IMR-90 (cell line): ENCODE measurements around the gene RAD51B. TPM values are rescaled to one million over a fixed set of nuclear protein-coding genes. Genes with fewer than 3 reads are reported as not detected.
A peak's percentile ranks its signal among the peaks of the same experiment; 100 is the strongest.

ENCODE experiments used
- ATAC-seq: fragments of 200-7000 bp; cut with Tn5 transposase; 2 replicates; pipeline ENCODE4 v1.9.1; 2020; ENCODE audit warnings: low read depth, mild to moderate bottlenecking, moderate library complexity
- BruUV-seq: library from RNA; stranded (reverse); fragments of 400-500 nt; replicated peaks from 2 replicates; lab custom pipeline; 2021; lab: Mats Ljungman, UMichigan
- CTCF ChIA-PET: fragments of 300-600 bp; formaldehyde crosslinking; extraction: SDS; loops from one replicate; lab custom pipeline; 2021; ENCODE audit warnings: antibody characterized with exemption; lab: Yijun Ruan, JAX
- POLR2A ChIA-PET: fragments of 300-600 bp; sonication (Branson Sonifier 250); formaldehyde crosslinking; loops from one replicate; lab custom pipeline; 2022; ENCODE audit warnings: antibody characterized with exemption; ENCODE audit not compliant: unreplicated experiment; lab: Charles Lee
- DNase-seq: peaks from one replicate; pipeline ENCODE4 v3.0.0; 2013
- H2AFZ ChIP-seq: replicated peaks from 2 replicates; pipeline ENCODE3; 2013; ENCODE audit warnings: low read length, mild to moderate bottlenecking; ENCODE audit not compliant: poor library complexity
- H2AK5ac ChIP-seq: 2 replicates; pipeline ENCODE4 v1.6.1; 2013; ENCODE audit warnings: low read depth, low read length, inconsistent platforms
- H2AK9ac ChIP-seq: replicated peaks from 2 replicates; pipeline ENCODE3; 2013; ENCODE audit warnings: mild to moderate bottlenecking, low read depth, low read length, moderate library complexity; ENCODE audit not compliant: poor library complexity
- H2BK120ac ChIP-seq: 2 replicates; pipeline ENCODE4 v1.6.1; 2013; ENCODE audit warnings: low read depth, low read length, inconsistent platforms
- H2BK15ac ChIP-seq: 3 replicates; pipeline ENCODE4 v1.6.1; 2013; ENCODE audit warnings: low read depth, low read length, inconsistent platforms
- H2BK20ac ChIP-seq: 2 replicates; pipeline ENCODE4 v1.6.1; 2013; ENCODE audit warnings: low read depth, mild to moderate bottlenecking, inconsistent platforms, low read length, moderate library complexity
- H2BK5ac ChIP-seq: 2 replicates; pipeline ENCODE4 v1.6.1; 2013; ENCODE audit warnings: mild to moderate bottlenecking, low read depth, low read length, inconsistent platforms; ENCODE audit not compliant: poor library complexity, severe bottlenecking
- H3K14ac ChIP-seq: replicated peaks from 2 replicates; pipeline ENCODE4 v1.6.1; 2013; ENCODE audit warnings: low read depth, low read length, inconsistent platforms
- H3K18ac ChIP-seq: 2 replicates; pipeline ENCODE4 v1.6.1; 2013; ENCODE audit warnings: low read depth, low read length, control low read depth
- H3K23ac ChIP-seq: 2 replicates; pipeline ENCODE4 v1.6.1; 2013; ENCODE audit warnings: low read depth, low read length, inconsistent platforms
- H3K27ac ChIP-seq: 2 replicates; pipeline ENCODE4 v1.5.1; 2013; ENCODE audit warnings: mild to moderate bottlenecking, control low read depth, low read length; ENCODE audit not compliant: insufficient read depth
- H3K27me3 ChIP-seq: 2 replicates; pipeline ENCODE4 v1.6.1; 2013; ENCODE audit warnings: low read length; ENCODE audit not compliant: control insufficient read depth, insufficient read depth
- H3K36me3 ChIP-seq: 2 replicates; pipeline ENCODE4 v1.6.1; 2013; ENCODE audit warnings: low read length, mixed read lengths; ENCODE audit not compliant: control insufficient read depth, insufficient read depth
- H3K4ac ChIP-seq: 2 replicates; pipeline ENCODE4 v1.6.1; 2013; ENCODE audit warnings: low read depth, low read length, inconsistent platforms
- H3K4me1 ChIP-seq: 2 replicates; pipeline ENCODE4 v1.6.1; 2013; ENCODE audit warnings: low read length, mixed read lengths; ENCODE audit not compliant: control insufficient read depth, insufficient read depth
- H3K4me2 ChIP-seq: 2 replicates; pipeline ENCODE4 v1.6.1; 2013; ENCODE audit warnings: low read depth, mild to moderate bottlenecking, control low read depth, low read length, moderate library complexity
- H3K4me3 ChIP-seq: 2 replicates; pipeline ENCODE4 v1.5.1; 2013; ENCODE audit warnings: low read depth, mild to moderate bottlenecking, control low read depth, low read length, moderate library complexity; ENCODE audit not compliant: insufficient read depth
- H3K56ac ChIP-seq: 2 replicates; pipeline ENCODE4 v1.6.1; 2013; ENCODE audit warnings: low read length, inconsistent platforms; ENCODE audit not compliant: insufficient read depth; ENCODE audit errors: extremely low read depth
- H3K79me1 ChIP-seq, 2 experiments: 2 replicates each; pipeline ENCODE4 v1.6.1; 2013; ENCODE audit warnings: low read length in 2 of 2, inconsistent platforms in 1 of 2, low read depth in 1 of 2
- H3K9ac ChIP-seq: 2 replicates; pipeline ENCODE4 v1.6.1; 2013; ENCODE audit warnings: low read depth, low read length, control low read depth
- H3K9me1 ChIP-seq: 2 replicates; pipeline ENCODE4 v1.6.1; 2013; ENCODE audit warnings: low read length, inconsistent platforms; ENCODE audit not compliant: insufficient read depth
- H3K9me3 ChIP-seq: 2 replicates; pipeline ENCODE4 v1.6.1; 2013; ENCODE audit warnings: low read length; ENCODE audit not compliant: control insufficient read depth, insufficient read depth
- H4K20me1 ChIP-seq: 2 replicates; pipeline ENCODE4 v1.6.1; 2013; ENCODE audit warnings: low read length, inconsistent platforms; ENCODE audit not compliant: insufficient read depth
- H4K5ac ChIP-seq: 2 replicates; pipeline ENCODE4 v1.6.1; 2013; ENCODE audit warnings: mild to moderate bottlenecking, low read depth, low read length, control low read depth
- H4K8ac ChIP-seq, 2 experiments: 2 replicates each; pipeline ENCODE4 v1.6.1; 2013; ENCODE audit warnings: low read depth in 2 of 2, low read length in 2 of 2, control low read depth in 1 of 2, inconsistent platforms in 1 of 2
- H4K91ac ChIP-seq: 2 replicates; pipeline ENCODE4 v1.6.1; 2013; ENCODE audit warnings: low read depth, low read length, inconsistent platforms; ENCODE audit not compliant: insufficient read depth
- BHLHE40 ChIP-seq: fragments of 150-350 bp; IDR thresholded peaks from 2 replicates; pipeline ENCODE4 v1.6.1; 2016; ENCODE audit warnings: mild to moderate bottlenecking, low read depth, low read length
- CEBPB ChIP-seq: IDR thresholded peaks from 2 replicates; pipeline ENCODE4 v1.6.1; 2012; ENCODE audit warnings: low read depth, low read length, improper control_type of control experiment
- CHD1 ChIP-seq: IDR thresholded peaks from 2 replicates; pipeline ENCODE4 v1.6.1; 2012; ENCODE audit warnings: low read depth, low read length, improper control_type of control experiment
- CTCF ChIP-seq: conservative IDR thresholded peaks from 2 replicates; pipeline ENCODE4 v1.5.1; 2012; ENCODE audit warnings: mild to moderate bottlenecking, low read depth, low read length, improper control_type of control experiment
- FOS ChIP-seq: fragments of 150-350 bp; IDR thresholded peaks from 2 replicates; pipeline ENCODE4 v1.6.1; 2016; ENCODE audit warnings: low read depth, low read length
- MAFK ChIP-seq: IDR thresholded peaks from 2 replicates; pipeline ENCODE4 v1.6.1; 2012; ENCODE audit warnings: low read depth, low read length, improper control_type of control experiment
- MAZ ChIP-seq: IDR thresholded peaks from 2 replicates; pipeline ENCODE4 v1.6.1; 2012; ENCODE audit warnings: low read depth, mild to moderate bottlenecking, low read length, improper control_type of control experiment, moderate library complexity, borderline replicate concordance
- MXI1 ChIP-seq: IDR thresholded peaks from 2 replicates; pipeline ENCODE4 v1.6.1; 2012; ENCODE audit warnings: low read depth, mild to moderate bottlenecking, low read length, moderate library complexity, borderline replicate concordance
- NFE2L2 ChIP-seq: fragments of 150-350 bp; IDR thresholded peaks from 2 replicates; pipeline ENCODE4 v1.6.1; 2016; ENCODE audit warnings: low read depth, mild to moderate bottlenecking, low read length
- POLR2A ChIP-seq: IDR thresholded peaks from 2 replicates; pipeline ENCODE4 v1.6.1; 2012; ENCODE audit warnings: mild to moderate bottlenecking, low read depth, low read length
- RAD21 ChIP-seq: IDR thresholded peaks from 2 replicates; pipeline ENCODE4 v1.6.1; 2012; ENCODE audit warnings: low read length, improper control_type of control experiment
- RCOR1 ChIP-seq: IDR thresholded peaks from 2 replicates; pipeline ENCODE4 v1.6.1; 2012; ENCODE audit warnings: mild to moderate bottlenecking, low read length, improper control_type of control experiment; ENCODE audit not compliant: insufficient replicate concordance
- RFX5 ChIP-seq: IDR thresholded peaks from 2 replicates; pipeline ENCODE4 v1.8.0; 2012; ENCODE audit warnings: low read depth, mild to moderate bottlenecking, low read length, moderate library complexity
- SMC3 ChIP-seq: fragments of 150-350 bp; IDR thresholded peaks from 2 replicates; pipeline ENCODE4 v1.6.1; 2016; ENCODE audit warnings: low read depth, mild to moderate bottlenecking, antibody characterized with exemption, low read length, moderate library complexity
- USF2 ChIP-seq: fragments of 150-350 bp; IDR thresholded peaks from 2 replicates; pipeline ENCODE4 v1.6.1; 2017; ENCODE audit warnings: mild to moderate bottlenecking, antibody characterized with exemption, low read length, low read depth
- WGBS, 2 experiments: methylation state at CpG; one replicate each; pipeline versions ENCODE4 v1.1.5 to v1.1.7; 2013; ENCODE audit warnings: missing lambda C conversion rate in 2 of 2; ENCODE audit not compliant: insufficient read length in 1 of 2; ENCODE audit errors: extremely low coverage in 2 of 2; 5-methylcytosine and 5-hydroxymethylcytosine counted together
- dilution Hi-C: fragments of 300-500 bp; cut with HindIII; formaldehyde crosslinking; loops from one replicate; pipeline ENCODE4 v1.14.3; 2018; ENCODE audit warnings: low sequenced_read_pairs; ENCODE audit not compliant: unreplicated experiment
- in situ Hi-C: fragments of 300-500 bp; cut with MboI; formaldehyde crosslinking; loops from 3 replicates; pipeline ENCODE4 v1.14.3; 2019; ENCODE audit warnings: low sequenced_read_pairs, inconsistent platforms, mixed read lengths
- intact Hi-C: fragments of 100-400 bp; cut with micrococcal nuclease; formaldehyde crosslinking; loops from 2 replicates; pipeline ENCODE4 v1.10.0; 2022
- polyA plus RNA-seq, 3 experiments: library from polyadenylated mRNA; depleted of rRNA; stranded (reverse); fragments of >200 nt; gene quantifications; 2 replicates each; pipeline ENCODE4 v1.2.3, GENCODE V29; 2012; ENCODE audit warnings: low replicate concordance in 1 of 3
- total RNA-seq: library from RNA; depleted of rRNA; stranded (reverse); fragments of >200 nt; gene quantifications from 2 replicates; pipeline ENCODE4 v1.2.3, GENCODE V29; 2012
- TF ChIP-seq, protein P1 (sequence below): fragments of 150-350 bp; IDR thresholded peaks from 2 replicates; pipeline ENCODE4 v1.6.1; 2016; ENCODE audit warnings: low read depth, mild to moderate bottlenecking, low read length, moderate library complexity, borderline replicate concordance

The RAD51B gene
- total and polyA plus RNA-seq, 2 of the 4 experiments (the other 2 are of a cell fraction), result 5.1 to 18.8 TPM

GRCh38 chr14:68534276-68534675 is 714.7 kb downstream of the RAD51B start:
- Histone ChIP-seq H3K36me3 (no peaks in the 10 kb centered on the region), H3K23ac (0 out of 2 replicates have a peak overlapping the region, but pooled peaks have one; percentile 26), H3K9me1 (peaks cover 7% of the 10 kb centered on the region), H2BK20ac (no peak overlapping the region; the same call in 1 of the 2 replicates), H3K79me1 (no peaks in the 10 kb centered on the region), H4K91ac (no peak overlapping the region), H4K5ac (peak overlapping the region; percentile 21; the same call in 1 of the 2 replicates), H2AFZ (no peak overlapping the region), H3K4ac (no peak overlapping the region; the same call in 1 of the 2 replicates), H2BK120ac (peak overlapping the region; percentile 53), H3K27me3 (no peaks in the 10 kb centered on the region), H2AK5ac (peak overlapping the region; percentile 75), H4K8ac (no peak overlapping the region; a peak in 1 of 4 replicates), H3K4me1 (peaks cover 11% of the 10 kb centered on the region), H3K4me2 (no peak overlapping the region), H3K14ac (no peak overlapping the region), H3K4me3 (no peak overlapping the region), H3K9me3 (peaks cover 5% of the 10 kb centered on the region), H3K9ac (no peak overlapping the region), H3K27ac (no peak overlapping the region), H3K18ac (peak overlapping the region; percentile 84; the same call in 1 of the 2 replicates), H4K20me1 (no peaks in the 10 kb centered on the region), H2BK15ac (no peak overlapping the region; the same call in 2 of the 3 replicates), H2AK9ac (no peak overlapping the region), H2BK5ac (peak overlapping the region; percentile 35), H3K56ac (no peak overlapping the region)
- DNase-seq (no peak), ATAC-seq (no peak)
- dilution Hi-C loops, result no loop called here
- 100% methylated on average over 1 of the region's 3 CpGs; no CpG with 5 or more reads in 1 of the 2 experiments for WGBS, 2 experiments
- TF ChIP-seq CTCF (no peak), CEBPB (no peak), MAFK (no peak), USF2 (no peak), BHLHE40 (no peak), SMC3 (no peak), FOS (no peak), MXI1 (no peak), RCOR1 (no peak), CHD1 (no peak), RAD21 (no peak), MAZ (no peak), NFE2L2 (no peak), RFX5 (no peak), POLR2A (no peak)
- TF ChIP-seq, protein P1, sequence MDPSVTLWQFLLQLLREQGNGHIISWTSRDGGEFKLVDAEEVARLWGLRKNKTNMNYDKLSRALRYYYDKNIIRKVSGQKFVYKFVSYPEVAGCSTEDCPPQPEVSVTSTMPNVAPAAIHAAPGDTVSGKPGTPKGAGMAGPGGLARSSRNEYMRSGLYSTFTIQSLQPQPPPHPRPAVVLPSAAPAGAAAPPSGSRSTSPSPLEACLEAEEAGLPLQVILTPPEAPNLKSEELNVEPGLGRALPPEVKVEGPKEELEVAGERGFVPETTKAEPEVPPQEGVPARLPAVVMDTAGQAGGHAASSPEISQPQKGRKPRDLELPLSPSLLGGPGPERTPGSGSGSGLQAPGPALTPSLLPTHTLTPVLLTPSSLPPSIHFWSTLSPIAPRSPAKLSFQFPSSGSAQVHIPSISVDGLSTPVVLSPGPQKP, result no peak
- in situ Hi-C loops, result no loop called here
- BruUV-seq, result no TSS peak
- CTCF ChIA-PET, result interaction anchor here (0.6 to 1.2 kb wide), 2 partner anchors 15 to 600 kb away, joined by 3 read pairs; no protein-coding TSS in a partner anchor
- POLR2A ChIA-PET, result no interaction called here
- intact Hi-C loops, result no loop called here
